ENCODE measurements around the gene FFAR4.

DNA sequence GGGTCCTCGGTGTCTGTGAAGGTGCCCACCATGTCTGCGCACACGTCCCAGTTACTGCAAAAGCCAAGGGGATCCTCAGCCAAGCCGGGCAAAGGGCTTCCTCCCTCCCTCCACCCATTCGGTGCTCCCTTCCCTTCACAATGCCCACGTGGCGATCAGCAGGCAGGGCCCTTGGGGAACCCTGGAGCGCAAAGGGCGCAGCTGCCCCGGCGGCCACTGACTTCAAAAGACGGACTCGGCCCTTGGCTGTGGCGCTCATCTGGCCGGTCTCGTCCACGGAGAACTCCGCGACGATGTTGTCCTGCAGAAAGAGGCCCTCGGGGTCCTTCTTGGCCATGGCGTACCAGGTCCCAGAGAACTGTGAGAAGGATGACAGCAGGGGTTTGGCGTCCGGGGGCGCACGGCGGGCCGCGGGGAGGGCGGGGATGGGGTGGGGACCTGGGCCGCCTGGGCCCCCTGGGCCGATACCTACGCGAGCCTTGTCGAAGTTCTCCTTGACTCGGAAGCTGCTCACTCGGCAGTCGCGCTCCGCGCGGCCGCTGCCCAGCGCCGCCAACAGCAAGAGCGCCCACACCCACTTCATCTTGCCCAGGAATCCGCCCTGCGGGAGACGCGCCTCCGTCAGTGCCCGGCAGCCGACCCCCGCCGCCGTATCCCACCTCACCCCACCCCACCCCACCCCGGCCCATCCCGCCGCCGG lies 34.1 kb downstream of the FFAR4 start:
- TF ChIP-seq POLR2A (IDR thresholded peaks at IDR 0.05; ENCODE audit: low read depth): no peak
- TF ChIP-seq, protein P1, sequence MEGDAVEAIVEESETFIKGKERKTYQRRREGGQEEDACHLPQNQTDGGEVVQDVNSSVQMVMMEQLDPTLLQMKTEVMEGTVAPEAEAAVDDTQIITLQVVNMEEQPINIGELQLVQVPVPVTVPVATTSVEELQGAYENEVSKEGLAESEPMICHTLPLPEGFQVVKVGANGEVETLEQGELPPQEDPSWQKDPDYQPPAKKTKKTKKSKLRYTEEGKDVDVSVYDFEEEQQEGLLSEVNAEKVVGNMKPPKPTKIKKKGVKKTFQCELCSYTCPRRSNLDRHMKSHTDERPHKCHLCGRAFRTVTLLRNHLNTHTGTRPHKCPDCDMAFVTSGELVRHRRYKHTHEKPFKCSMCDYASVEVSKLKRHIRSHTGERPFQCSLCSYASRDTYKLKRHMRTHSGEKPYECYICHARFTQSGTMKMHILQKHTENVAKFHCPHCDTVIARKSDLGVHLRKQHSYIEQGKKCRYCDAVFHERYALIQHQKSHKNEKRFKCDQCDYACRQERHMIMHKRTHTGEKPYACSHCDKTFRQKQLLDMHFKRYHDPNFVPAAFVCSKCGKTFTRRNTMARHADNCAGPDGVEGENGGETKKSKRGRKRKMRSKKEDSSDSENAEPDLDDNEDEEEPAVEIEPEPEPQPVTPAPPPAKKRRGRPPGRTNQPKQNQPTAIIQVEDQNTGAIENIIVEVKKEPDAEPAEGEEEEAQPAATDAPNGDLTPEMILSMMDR (IDR thresholded peaks at IDR 0.05): no peak

All from esophagus muscularis mucosa (tissue), 3 donors.